Liver (tissue), 9 donors: ENCODE data around the gene ABCC1. TPM values are rescaled to one million over a fixed set of nuclear protein-coding genes. Genes with fewer than 3 reads are reported as not detected.

Experiments used
- DNase-seq: peaks from one replicate; pipeline ENCODE4 v3.0.0-alpha.2; 2017; ENCODE audit warnings: low spot score
- H3K27ac ChIP-seq, 2 donors: one replicate each; pipeline ENCODE4 v1.7.0; 2013; ENCODE audit warnings: inconsistent platforms in 2 of 2, low read length in 2 of 2, control low read depth in 1 of 2, low read depth in 1 of 2, mild to moderate bottlenecking in 1 of 2
- H3K27me3 ChIP-seq, 4 donors: one replicate each; pipeline versions ENCODE4 v1.6.1 to v1.7.0; 2013; ENCODE audit warnings: low read length in 3 of 4, inconsistent platforms in 1 of 4, mild to moderate bottlenecking in 1 of 4, moderate library complexity in 1 of 4; ENCODE audit not compliant: control insufficient read depth in 4 of 4, insufficient read depth in 4 of 4
- H3K36me3 ChIP-seq, 4 donors: one replicate each; pipeline versions ENCODE4 v1.6.1 to v1.7.0; 2013; ENCODE audit warnings: low read length in 3 of 4, mild to moderate bottlenecking in 3 of 4, low read depth in 1 of 4, moderate library complexity in 1 of 4; ENCODE audit not compliant: control insufficient read depth in 4 of 4, insufficient read depth in 3 of 4
- H3K4me1 ChIP-seq, 4 donors: one replicate each; pipeline versions ENCODE4 v1.6.1 to v1.7.0; 2013; ENCODE audit warnings: low read length in 3 of 4, mild to moderate bottlenecking in 3 of 4, moderate library complexity in 1 of 4; ENCODE audit not compliant: control insufficient read depth in 4 of 4, insufficient read depth in 4 of 4
- H3K4me3 ChIP-seq, 3 donors: one replicate each; pipeline versions ENCODE4 v1.6.1 to v1.7.0; 2013; ENCODE audit warnings: low read length in 3 of 3, control low read depth in 1 of 3, low read depth in 1 of 3, mild to moderate bottlenecking in 1 of 3
- H3K9ac ChIP-seq, 2 donors: one replicate each; pipeline ENCODE4 v1.7.0; 2013; ENCODE audit warnings: low read length in 2 of 2, mild to moderate bottlenecking in 2 of 2, moderate library complexity in 2 of 2, control low read depth in 1 of 2, low read depth in 1 of 2
- H3K9me3 ChIP-seq, 4 donors: one replicate each; pipeline versions ENCODE4 v1.6.1 to v1.7.0; 2013; ENCODE audit warnings: low read length in 3 of 4; ENCODE audit not compliant: control insufficient read depth in 4 of 4
- FOXA1 ChIP-seq: IDR thresholded peaks from 2 replicates; pipeline ENCODE4 v1.6.1; 2016; ENCODE audit warnings: antibody characterized with exemption
- GABPA ChIP-seq, 2 donors: IDR thresholded peaks in 1 of 2; conservative IDR thresholded peaks in 1 of 2; 2 replicates each; pipeline ENCODE4 v1.6.1; 2016; ENCODE audit warnings: antibody characterized with exemption in 2 of 2, mild to moderate bottlenecking in 1 of 2, moderate library complexity in 1 of 2
- HNF4A ChIP-seq, 2 donors: conservative IDR thresholded peaks; 2 replicates each; pipeline ENCODE4 v1.6.1; 2016; ENCODE audit warnings: antibody characterized with exemption in 2 of 2, mild to moderate bottlenecking in 2 of 2
- HNF4G ChIP-seq: IDR thresholded peaks from 2 replicates; pipeline ENCODE4 v1.6.1; 2016; ENCODE audit warnings: antibody characterized with exemption
- NR2F2 ChIP-seq: IDR thresholded peaks from 2 replicates; pipeline ENCODE4 v1.6.1; 2016; ENCODE audit warnings: antibody characterized with exemption
- SP1 ChIP-seq: IDR thresholded peaks from 2 replicates; pipeline ENCODE4 v1.6.1; 2018; ENCODE audit warnings: antibody characterized with exemption, mild to moderate bottlenecking
- WGBS: extraction: QIAGEN DNeasy Blood & Tissue Kit; methylation state at CpG from one replicate; pipeline ENCODE4 v1.1.7; 2013; 5-methylcytosine and 5-hydroxymethylcytosine counted together
- polyA plus RNA-seq, 2 donors: library from polyadenylated mRNA; stranded (reverse) in 1 of 2; unstranded in 1 of 2; fragments of 200-250 nt in 1 of 2; fragments of >200 nt in 1 of 2; fragmentation: Nextera tagmentation in 1 of 2; extraction: Ambion mirVana in 1 of 2; gene quantifications; one replicate each; pipeline versions ENCODE4 v1.2.1 to v1.2.3, GENCODE V29; 2013 to 2015
- total RNA-seq, 2 donors: library from RNA; depleted of rRNA; stranded (reverse); fragments of >200 nt; gene quantifications; one replicate each; pipeline ENCODE4 v1.2.3, GENCODE V29; 2014
- TF ChIP-seq, protein P1 (sequence below): IDR thresholded peaks from 2 replicates; pipeline ENCODE4 v1.6.1; 2016; ENCODE audit warnings: antibody characterized with exemption, mild to moderate bottlenecking
- TF ChIP-seq, protein P2 (sequence below): IDR thresholded peaks from 2 replicates; pipeline ENCODE4 v1.6.1; 2016; ENCODE audit warnings: antibody characterized with exemption
- TF ChIP-seq, protein P3 (sequence below): IDR thresholded peaks from 2 replicates; pipeline ENCODE4 v1.6.1; 2016; ENCODE audit warnings: antibody characterized with exemption
- TF ChIP-seq, protein P4 (sequence below): IDR thresholded peaks from 2 replicates; pipeline ENCODE4 v1.6.1; 2016; ENCODE audit warnings: antibody characterized with exemption
- donor health status: healthy.
- donor health status: healthy.
- donor health status: healthy.
- donor health status: healthy.
- donor health status: healthy.

Gene ABCC1
- total and polyA plus RNA-seq, 4 donors: 0.85 to 7.7 (median 4.2) TPM

DNA sequence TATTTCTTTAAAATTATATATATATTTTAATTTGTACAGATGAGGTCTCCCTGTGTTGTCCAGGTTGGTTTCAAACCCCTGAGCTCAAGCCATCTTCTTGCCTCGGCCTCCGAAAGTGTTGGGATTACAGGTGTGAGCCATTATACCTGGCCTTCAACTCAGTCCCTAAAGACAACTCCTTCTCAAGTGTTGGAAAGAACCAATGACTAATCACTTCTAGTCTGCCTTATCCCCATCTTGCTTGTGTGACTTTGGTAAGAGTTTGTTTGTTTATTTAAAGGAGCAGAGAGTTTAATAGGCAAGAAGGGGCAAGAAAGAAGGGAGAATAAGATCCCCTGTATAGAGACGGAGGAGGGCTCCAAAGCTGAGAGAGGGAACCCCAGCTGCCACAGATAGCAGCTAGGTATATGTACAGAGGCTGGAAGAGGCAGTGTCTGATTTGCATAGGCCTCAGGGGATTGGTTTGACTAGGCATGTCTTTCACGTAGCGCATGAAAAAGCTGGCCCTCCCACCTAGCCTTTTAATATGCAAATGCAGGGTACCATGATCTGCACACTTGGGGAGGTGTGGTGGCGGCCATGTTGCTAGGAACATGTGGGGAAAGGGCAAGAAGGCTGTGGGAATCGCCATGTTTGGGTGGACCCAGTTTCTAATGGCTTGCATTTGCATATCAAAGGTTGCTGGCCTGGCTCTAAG lies 21.5 kb downstream of the ABCC1 start (continued):
- TF ChIP-seq, protein P1, sequence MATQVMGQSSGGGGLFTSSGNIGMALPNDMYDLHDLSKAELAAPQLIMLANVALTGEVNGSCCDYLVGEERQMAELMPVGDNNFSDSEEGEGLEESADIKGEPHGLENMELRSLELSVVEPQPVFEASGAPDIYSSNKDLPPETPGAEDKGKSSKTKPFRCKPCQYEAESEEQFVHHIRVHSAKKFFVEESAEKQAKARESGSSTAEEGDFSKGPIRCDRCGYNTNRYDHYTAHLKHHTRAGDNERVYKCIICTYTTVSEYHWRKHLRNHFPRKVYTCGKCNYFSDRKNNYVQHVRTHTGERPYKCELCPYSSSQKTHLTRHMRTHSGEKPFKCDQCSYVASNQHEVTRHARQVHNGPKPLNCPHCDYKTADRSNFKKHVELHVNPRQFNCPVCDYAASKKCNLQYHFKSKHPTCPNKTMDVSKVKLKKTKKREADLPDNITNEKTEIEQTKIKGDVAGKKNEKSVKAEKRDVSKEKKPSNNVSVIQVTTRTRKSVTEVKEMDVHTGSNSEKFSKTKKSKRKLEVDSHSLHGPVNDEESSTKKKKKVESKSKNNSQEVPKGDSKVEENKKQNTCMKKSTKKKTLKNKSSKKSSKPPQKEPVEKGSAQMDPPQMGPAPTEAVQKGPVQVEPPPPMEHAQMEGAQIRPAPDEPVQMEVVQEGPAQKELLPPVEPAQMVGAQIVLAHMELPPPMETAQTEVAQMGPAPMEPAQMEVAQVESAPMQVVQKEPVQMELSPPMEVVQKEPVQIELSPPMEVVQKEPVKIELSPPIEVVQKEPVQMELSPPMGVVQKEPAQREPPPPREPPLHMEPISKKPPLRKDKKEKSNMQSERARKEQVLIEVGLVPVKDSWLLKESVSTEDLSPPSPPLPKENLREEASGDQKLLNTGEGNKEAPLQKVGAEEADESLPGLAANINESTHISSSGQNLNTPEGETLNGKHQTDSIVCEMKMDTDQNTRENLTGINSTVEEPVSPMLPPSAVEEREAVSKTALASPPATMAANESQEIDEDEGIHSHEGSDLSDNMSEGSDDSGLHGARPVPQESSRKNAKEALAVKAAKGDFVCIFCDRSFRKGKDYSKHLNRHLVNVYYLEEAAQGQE: no peak

DNA sequence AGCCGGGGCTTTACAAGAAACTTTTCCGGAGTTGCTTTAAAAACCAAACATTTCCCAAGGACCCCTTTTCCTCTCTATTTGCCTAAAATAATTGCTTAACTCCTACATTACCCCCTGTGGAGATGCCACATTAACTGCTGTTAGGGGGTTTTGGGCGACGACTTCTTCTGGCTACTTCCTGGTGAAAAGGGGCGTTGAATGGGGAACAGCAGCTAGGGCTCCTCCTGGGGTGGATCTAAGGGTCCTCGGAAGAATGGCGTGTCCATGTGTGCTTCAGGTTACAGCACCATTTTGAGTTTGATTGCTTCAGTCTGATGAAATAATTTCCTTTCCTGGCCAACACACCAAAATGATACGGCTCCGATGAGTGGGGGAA lies 22.0 kb downstream of the ABCC1 start:
- no peak for TF ChIP-seq NR2F2
- TF ChIP-seq, protein P2, sequence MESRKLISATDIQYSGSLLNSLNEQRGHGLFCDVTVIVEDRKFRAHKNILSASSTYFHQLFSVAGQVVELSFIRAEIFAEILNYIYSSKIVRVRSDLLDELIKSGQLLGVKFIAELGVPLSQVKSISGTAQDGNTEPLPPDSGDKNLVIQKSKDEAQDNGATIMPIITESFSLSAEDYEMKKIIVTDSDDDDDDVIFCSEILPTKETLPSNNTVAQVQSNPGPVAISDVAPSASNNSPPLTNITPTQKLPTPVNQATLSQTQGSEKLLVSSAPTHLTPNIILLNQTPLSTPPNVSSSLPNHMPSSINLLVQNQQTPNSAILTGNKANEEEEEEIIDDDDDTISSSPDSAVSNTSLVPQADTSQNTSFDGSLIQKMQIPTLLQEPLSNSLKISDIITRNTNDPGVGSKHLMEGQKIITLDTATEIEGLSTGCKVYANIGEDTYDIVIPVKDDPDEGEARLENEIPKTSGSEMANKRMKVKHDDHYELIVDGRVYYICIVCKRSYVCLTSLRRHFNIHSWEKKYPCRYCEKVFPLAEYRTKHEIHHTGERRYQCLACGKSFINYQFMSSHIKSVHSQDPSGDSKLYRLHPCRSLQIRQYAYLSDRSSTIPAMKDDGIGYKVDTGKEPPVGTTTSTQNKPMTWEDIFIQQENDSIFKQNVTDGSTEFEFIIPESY: no peak
- no peak for TF ChIP-seq HNF4G
- no peak for DNase-seq
- Histone ChIP-seq H3K4me3 (no peak overlapping the region), H3K9me3 (peaks cover 0 to 7% (median 4%) of the 10 kb centered on the region in 4 donors), H3K9ac (no peak overlapping the region), H3K27me3 (peaks cover 0 to 2% (median 0%) of the 10 kb centered on the region in 4 donors), H3K27ac (no peak overlapping the region), H3K4me1 (no peaks in the 10 kb centered on the region), H3K36me3 (no peaks in the 10 kb centered on the region)
- WGBS: 78% methylated on average over 9 of the region's 9 CpGs

DNA sequence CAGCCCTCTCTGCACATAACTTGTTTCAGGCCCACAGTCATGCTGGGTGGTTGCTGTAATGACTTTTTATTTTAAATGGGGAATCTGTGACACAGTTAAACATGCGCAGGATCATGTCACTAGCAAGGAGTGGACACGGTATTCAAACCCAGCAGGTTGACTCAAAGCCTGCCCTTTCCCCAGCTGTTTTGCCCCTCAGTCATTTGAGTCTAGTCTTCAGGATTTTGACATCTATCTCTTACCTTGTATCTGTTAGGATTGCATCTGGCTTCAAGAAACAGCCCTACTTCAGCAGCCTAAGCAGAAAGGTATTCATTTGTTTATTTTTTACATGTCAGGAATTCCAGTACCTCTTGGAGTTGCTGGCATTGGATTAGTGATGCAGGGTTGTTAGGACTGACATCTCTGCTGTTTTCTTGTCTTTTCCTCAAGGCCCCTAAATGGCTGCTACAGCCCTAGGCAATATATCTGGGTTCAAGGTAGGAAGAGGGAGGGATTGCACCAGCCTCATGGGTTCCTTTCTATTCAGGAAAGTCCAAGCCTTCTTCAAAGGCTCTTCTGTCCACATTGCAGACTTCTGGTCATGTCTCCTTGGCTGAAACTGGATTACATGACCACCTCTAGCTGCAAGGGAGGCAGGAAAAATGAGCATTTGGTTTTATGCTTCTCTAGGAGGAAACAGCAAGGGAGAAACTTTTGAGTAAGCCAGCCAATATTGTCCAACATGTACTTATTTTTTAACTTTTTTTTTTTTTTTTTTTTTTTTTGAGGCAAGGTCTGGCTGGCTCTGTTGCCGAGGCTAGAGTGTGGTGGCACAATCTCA lies 22.8 kb downstream of the ABCC1 start:
- no peak overlapping the region for H3K4me3 ChIP-seq
- WGBS: 71% methylated on average over 3 of the region's 3 CpGs
- no peaks in the 10 kb centered on the region for H3K4me1 ChIP-seq
- peaks cover 0 to 7% (median 4%) of the 10 kb centered on the region in 4 donors for H3K9me3 ChIP-seq
- H3K9ac ChIP-seq: no peak overlapping the region
- H3K27ac ChIP-seq: no peak overlapping the region
- no peaks in the 10 kb centered on the region for H3K36me3 ChIP-seq
- TF ChIP-seq FOXA1 (no peak), SP1 (no peak), HNF4G (no peak), NR2F2 (no peak), GABPA (IDR thresholded peaks at IDR 0.05 in 1 of 2, conservative IDR thresholded peaks at IDR 0.05 in 1 of 2) (no peak), HNF4A (conservative IDR thresholded peaks at IDR 0.05) (no peak)
- TF ChIP-seq, protein P1: no peak
- TF ChIP-seq, protein P3, sequence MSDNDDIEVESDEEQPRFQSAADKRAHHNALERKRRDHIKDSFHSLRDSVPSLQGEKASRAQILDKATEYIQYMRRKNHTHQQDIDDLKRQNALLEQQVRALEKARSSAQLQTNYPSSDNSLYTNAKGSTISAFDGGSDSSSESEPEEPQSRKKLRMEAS: no peak
- TF ChIP-seq, protein P4, sequence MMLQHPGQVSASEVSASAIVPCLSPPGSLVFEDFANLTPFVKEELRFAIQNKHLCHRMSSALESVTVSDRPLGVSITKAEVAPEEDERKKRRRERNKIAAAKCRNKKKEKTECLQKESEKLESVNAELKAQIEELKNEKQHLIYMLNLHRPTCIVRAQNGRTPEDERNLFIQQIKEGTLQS: no peak
- peaks cover 0 to 2% (median 0%) of the 10 kb centered on the region in 4 donors for H3K27me3 ChIP-seq
- DNase-seq: no peak
